GM12891 (cell line): ENCODE data around the gene CREB5.

Experiments
- POLR2A ChIP-seq: IDR thresholded peaks from 2 replicates; pipeline ENCODE4 v1.6.1; 2011; ENCODE audit warnings: low read depth, low read length, control low read depth
- POLR2AphosphoS5 ChIP-seq: IDR thresholded peaks from 2 replicates; pipeline ENCODE4 v1.6.1; 2011; ENCODE audit warnings: low read depth, low read length, control low read depth
- POU2F2 ChIP-seq: IDR thresholded peaks from 2 replicates; pipeline ENCODE4 v1.6.1; 2011; ENCODE audit warnings: low read depth, mild to moderate bottlenecking, control low read depth, low read length, moderate library complexity
- SPI1 ChIP-seq: IDR thresholded peaks from 2 replicates; pipeline ENCODE4 v1.6.1; 2011; ENCODE audit warnings: low read depth, low read length, control low read depth
- TAF1 ChIP-seq: IDR thresholded peaks from 2 replicates; pipeline ENCODE4 v1.6.1; 2011; ENCODE audit warnings: low read depth, low read length, control low read depth

DNA sequence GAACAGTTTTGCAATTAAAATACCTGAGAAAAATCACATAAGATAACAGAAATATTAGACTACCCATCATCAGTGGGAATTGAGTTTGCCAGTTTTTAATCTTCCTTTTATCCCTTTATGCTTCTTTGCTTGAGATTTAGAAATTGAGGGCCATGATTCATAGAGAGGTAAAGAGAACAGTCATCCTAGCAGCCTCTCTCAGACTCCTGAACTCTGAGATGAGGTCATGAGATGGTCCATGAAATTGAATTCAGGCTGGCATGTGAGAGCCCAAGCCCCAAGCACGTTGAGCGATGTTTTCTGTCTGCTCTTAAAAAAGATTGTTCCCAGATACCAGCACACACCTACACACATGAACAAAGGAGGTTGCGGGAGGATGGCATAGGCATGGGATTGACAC lies 91.1 kb downstream of the CREB5 start:
- TF ChIP-seq POLR2AphosphoS5, result no peak
- TF ChIP-seq TAF1, result no peak
- TF ChIP-seq SPI1, result no peak
- TF ChIP-seq POLR2A, result no peak
- no peak for TF ChIP-seq POU2F2
